ENCODE data around the gene NMRAL1.
A peak's percentile ranks its signal among the peaks of the same experiment; 100 is the strongest.

DNA sequence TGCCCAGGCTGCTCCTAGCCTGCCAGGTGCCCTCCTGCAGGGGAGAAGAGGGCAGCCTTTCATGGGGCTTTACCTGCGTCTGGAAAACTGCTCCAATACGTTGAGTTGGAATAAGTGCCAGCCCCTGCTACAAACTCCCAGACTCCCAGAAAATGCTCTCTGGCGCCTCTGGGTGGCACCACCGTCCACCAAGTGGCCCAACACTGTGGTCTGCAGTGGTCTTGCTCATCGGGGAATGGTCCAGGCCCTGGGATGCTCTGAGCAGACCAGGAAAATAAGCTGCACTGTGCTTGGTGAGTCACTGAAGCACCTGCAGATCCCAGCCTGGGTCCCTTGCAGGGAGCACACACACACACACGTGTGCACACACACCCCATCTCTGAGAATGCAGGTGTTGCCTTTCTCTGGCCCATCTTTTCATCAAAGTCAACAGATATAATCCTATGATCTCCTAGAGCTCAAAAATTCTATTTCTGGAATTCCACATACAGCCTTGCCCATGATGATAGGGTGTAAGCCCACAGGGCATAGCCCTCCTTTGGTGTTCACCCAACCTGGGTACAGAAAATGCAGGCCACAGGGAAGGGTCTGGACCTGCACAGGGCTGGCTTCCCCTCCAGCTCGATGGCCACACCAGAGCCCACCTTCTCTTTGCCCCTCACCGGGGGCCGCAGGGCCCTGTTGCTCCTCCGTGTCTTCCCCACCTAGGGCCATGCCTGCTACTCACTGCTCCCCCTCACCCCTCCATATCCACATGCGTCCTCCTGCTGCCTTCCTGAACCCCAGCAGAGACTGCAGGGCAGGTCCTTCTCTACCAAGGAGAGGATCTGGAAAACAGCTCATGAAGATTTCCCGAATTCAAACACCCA lies 43.6 kb upstream of the NMRAL1 start:
- TF ChIP-seq CTCF (IDR thresholded peaks at IDR 0.05 in 8 of 11, conservative IDR thresholded peaks at IDR 0.05 in 3 of 11), result peak in 6 of 11 experiments; percentile 8 to 30 (median 18)
- TF ChIP-seq POLR2A (IDR thresholded peaks at IDR 0.05), result no peak
- TF ChIP-seq POLR2AphosphoS5 (IDR thresholded peaks at IDR 0.05), result peak in 1 of 3 donors; percentile 17

Data from spleen (tissue), 7 donors.